Osteoblast (primary cell): ENCODE data around the gene ARHGEF4. TPM values are rescaled to one million over a fixed set of nuclear protein-coding genes. Genes with fewer than 3 reads are reported as not detected.

Source experiments
- DNase-seq: peaks from one replicate; pipeline ENCODE4 v3.0.0; 2011; ENCODE audit warnings: low spot score, mixed read lengths; ENCODE audit not compliant: insufficient read length; ENCODE audit errors: missing footprints
- H2AFZ ChIP-seq: 2 replicates; pipeline ENCODE4 v1.6.0; 2011; ENCODE audit warnings: mild to moderate bottlenecking, low read length
- H3K27ac ChIP-seq: 2 replicates; pipeline ENCODE4 v1.5.1; 2011; ENCODE audit warnings: mild to moderate bottlenecking, low read depth, low read length, moderate library complexity
- H3K27me3 ChIP-seq: 2 replicates; pipeline ENCODE4 v1.6.0; 2012; ENCODE audit warnings: mild to moderate bottlenecking, control low read depth, inconsistent platforms, low read length, moderate library complexity; ENCODE audit not compliant: insufficient read depth
- H3K36me3 ChIP-seq: 2 replicates; pipeline ENCODE4 v1.5.1; 2011; ENCODE audit warnings: mild to moderate bottlenecking, low read length, control low read depth, moderate library complexity; ENCODE audit not compliant: insufficient read depth
- H3K4me1 ChIP-seq: 2 replicates; pipeline ENCODE4 v1.5.1; 2011; ENCODE audit warnings: mild to moderate bottlenecking, low read length, control low read depth, moderate library complexity; ENCODE audit not compliant: insufficient read depth
- H3K4me2 ChIP-seq: 2 replicates; pipeline ENCODE4 v1.6.0; 2011; ENCODE audit warnings: mild to moderate bottlenecking, low read length; ENCODE audit not compliant: insufficient read depth
- H3K4me3 ChIP-seq: fragments of 200-600 bp; sonication (generic); 3 replicates; pipeline ENCODE4 v1.5.1; 2012; ENCODE audit warnings: mild to moderate bottlenecking, low read length, inconsistent platforms; ENCODE audit not compliant: insufficient read depth
- H3K79me2 ChIP-seq: 2 replicates; pipeline ENCODE4 v1.6.0; 2012; ENCODE audit warnings: mild to moderate bottlenecking, low read length, control low read depth, inconsistent platforms; ENCODE audit not compliant: insufficient read depth
- H3K9me3 ChIP-seq: 2 replicates; pipeline ENCODE4 v1.5.1; 2011; ENCODE audit warnings: low read depth, low read length, control low read depth
- H4K20me1 ChIP-seq: 2 replicates; pipeline ENCODE4 v1.6.0; 2012; ENCODE audit warnings: mild to moderate bottlenecking, low read length, control low read depth; ENCODE audit not compliant: insufficient read depth
- total RNA-seq: library from RNA; depleted of rRNA; stranded (reverse); fragments of >200 nt; gene quantifications from 2 replicates; pipeline ENCODE4 v1.2.3, GENCODE V29; 2012
- TF ChIP-seq, protein P1 (sequence below): IDR thresholded peaks from 2 replicates; pipeline ENCODE4 v1.5.1; 2011; ENCODE audit warnings: mild to moderate bottlenecking, low read depth, low read length, moderate library complexity; ENCODE audit errors: extremely low read depth

ARHGEF4 gene
- total RNA-seq, 1 donor: 3.6 TPM

DNA sequence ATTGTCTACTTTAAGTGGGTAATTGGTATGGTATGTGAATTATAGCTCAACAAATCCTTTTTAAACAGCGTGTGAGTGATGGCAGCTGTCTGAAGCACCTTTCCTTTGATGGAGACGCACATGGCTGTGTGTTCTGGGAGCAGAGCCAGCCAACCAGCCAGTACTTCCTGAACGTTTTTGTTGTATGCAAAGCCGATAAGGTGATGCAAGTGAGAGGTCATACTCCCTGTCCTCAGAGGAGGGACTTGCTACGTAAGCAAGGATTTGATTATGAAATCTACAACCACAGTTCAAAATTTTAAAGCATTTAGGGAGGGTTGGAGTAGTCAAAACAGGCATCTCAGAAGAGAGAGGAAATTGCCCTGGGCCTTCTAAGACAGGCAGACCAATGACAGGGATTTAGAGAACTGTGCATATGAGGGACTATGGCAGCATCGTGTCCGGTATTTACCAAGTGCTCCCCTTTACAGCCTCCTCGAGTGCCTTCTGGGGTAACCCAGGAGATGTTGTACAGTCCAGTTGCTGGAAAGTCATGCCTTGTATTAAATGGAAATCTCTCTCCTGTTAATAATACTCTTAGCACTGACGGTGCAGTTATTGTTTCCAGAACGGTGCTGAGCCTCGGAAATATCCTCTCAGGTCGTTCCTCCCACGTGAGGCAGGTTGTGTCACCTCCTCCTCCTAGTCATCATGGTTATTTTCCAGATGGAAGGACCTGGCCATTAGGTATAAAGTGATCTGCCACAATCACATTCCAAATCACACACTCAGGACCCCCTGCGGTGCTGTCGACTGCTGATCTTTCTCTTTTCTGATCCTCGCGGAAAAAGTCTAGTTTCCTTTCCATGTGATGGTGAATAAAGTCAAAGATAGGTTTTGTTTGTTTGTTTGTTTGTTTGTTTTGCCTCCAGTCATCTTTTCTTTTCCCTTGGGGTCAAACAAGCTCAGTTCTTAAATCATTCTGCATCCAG, 28.4 kb downstream of the ARHGEF4 start:
- Histone ChIP-seq H3K9me3 (no peaks in the 10 kb centered on the region), H4K20me1 (no peaks in the 10 kb centered on the region), H3K27ac (no peak overlapping the region), H2AFZ (no peak overlapping the region), H3K4me2 (no peak overlapping the region), H3K79me2 (no peaks in the 10 kb centered on the region), H3K36me3 (no peaks in the 10 kb centered on the region), H3K4me3 (no peak overlapping the region), H3K4me1 (no peaks in the 10 kb centered on the region), H3K27me3 (no peaks in the 10 kb centered on the region)
- TF ChIP-seq, protein P1, sequence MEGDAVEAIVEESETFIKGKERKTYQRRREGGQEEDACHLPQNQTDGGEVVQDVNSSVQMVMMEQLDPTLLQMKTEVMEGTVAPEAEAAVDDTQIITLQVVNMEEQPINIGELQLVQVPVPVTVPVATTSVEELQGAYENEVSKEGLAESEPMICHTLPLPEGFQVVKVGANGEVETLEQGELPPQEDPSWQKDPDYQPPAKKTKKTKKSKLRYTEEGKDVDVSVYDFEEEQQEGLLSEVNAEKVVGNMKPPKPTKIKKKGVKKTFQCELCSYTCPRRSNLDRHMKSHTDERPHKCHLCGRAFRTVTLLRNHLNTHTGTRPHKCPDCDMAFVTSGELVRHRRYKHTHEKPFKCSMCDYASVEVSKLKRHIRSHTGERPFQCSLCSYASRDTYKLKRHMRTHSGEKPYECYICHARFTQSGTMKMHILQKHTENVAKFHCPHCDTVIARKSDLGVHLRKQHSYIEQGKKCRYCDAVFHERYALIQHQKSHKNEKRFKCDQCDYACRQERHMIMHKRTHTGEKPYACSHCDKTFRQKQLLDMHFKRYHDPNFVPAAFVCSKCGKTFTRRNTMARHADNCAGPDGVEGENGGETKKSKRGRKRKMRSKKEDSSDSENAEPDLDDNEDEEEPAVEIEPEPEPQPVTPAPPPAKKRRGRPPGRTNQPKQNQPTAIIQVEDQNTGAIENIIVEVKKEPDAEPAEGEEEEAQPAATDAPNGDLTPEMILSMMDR: no peak
- peak; percentile 52 for DNase-seq

DNA sequence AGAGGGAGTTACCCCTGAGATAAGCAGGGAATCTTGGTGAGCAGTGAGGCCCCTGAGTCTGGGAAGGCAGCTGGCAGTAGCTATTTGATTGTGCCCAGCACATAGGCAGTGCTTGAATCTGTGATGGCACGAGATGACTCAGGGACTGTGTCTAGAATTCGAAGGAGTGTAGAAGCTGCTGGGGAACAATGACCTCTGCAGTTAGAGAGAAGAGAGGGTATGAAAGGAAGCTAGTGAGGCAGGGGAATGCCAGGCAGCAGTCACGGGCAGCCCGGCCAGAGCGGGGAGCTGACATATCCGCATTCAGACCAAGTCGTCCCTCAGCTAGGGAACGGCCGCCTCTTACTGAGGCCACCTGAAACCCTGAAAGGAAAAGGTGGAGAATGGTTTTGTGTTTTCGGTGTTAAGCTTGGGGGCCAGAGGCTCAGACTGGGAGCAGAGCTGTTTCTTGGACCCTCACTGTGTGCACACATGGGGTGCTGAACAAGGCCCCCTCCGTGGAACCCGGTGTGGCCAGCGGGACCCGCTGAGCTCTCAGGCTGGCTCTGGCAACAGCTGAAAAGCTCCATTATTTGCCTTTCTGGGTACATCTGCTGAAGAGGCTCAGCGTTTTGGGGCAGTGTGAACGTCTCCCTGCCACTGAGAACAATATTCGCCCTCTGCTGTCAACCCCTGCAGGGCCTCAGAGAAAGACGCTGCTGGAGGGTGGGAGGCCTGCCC, 32.9 kb downstream of the ARHGEF4 start:
- Histone ChIP-seq H3K27ac (no peak overlapping the region), H2AFZ (no peak overlapping the region), H3K27me3 (no peaks in the 10 kb centered on the region), H3K4me1 (no peaks in the 10 kb centered on the region), H3K4me3 (no peak overlapping the region), H3K9me3 (no peaks in the 10 kb centered on the region), H4K20me1 (no peaks in the 10 kb centered on the region), H3K36me3 (no peaks in the 10 kb centered on the region), H3K79me2 (no peaks in the 10 kb centered on the region), H3K4me2 (no peak overlapping the region)
- TF ChIP-seq, protein P1: no peak
- peak; percentile 81 for DNase-seq

DNA sequence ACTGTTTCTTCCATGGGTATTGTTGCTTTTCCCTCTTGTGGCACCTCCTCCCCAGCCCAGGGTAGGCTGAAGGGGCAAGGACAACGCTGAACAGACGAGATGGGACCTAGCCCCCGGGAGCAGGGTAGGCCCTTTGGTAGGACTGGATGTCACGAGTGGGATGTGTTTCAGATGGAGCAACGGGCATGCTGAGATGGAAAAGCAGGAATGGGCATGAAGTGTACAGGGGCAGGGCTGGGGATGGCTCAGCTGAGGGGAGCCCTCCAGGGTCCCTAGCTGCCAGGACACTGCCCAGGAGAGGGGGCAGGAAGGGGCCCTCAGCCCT, 33.4 kb downstream of the ARHGEF4 start:
- H3K4me2 ChIP-seq: no peak overlapping the region
- no peak overlapping the region for H2AFZ ChIP-seq
- no peaks in the 10 kb centered on the region for H3K27me3 ChIP-seq
- no peaks in the 10 kb centered on the region for H3K4me1 ChIP-seq
- H3K27ac ChIP-seq: no peak overlapping the region
- H3K79me2 ChIP-seq: no peaks in the 10 kb centered on the region
- H3K9me3 ChIP-seq: no peaks in the 10 kb centered on the region
- H3K36me3 ChIP-seq: no peaks in the 10 kb centered on the region
- TF ChIP-seq, protein P1: no peak
- H3K4me3 ChIP-seq: no peak overlapping the region
- DNase-seq: no peak
- H4K20me1 ChIP-seq: no peaks in the 10 kb centered on the region

DNA sequence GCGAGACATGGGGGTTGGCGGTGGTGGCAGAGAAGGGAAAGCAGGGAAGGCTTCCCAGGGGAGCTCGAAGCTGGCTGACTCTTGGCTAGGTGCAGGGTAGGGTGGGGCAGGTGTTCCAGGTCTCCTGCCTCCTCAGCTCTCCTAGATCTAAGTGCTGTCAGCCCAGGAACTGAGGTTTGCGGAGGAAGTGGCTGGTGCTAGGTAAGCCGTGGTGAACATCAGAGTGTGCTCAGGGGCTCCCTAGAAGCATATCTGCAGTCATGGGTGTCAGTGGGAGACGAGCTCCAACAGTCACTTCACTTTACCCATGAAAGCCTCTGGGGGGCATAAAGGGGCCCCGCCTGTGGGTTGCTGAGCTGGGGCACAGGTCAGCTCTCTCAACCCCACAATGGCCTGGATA, 34.1 kb downstream of the ARHGEF4 start:
- Histone ChIP-seq H4K20me1 (no peaks in the 10 kb centered on the region), H3K36me3 (no peaks in the 10 kb centered on the region), H3K79me2 (no peaks in the 10 kb centered on the region), H3K4me1 (no peaks in the 10 kb centered on the region), H3K27ac (no peak overlapping the region), H3K9me3 (no peaks in the 10 kb centered on the region), H3K4me3 (no peak overlapping the region), H3K4me2 (no peak overlapping the region), H3K27me3 (no peaks in the 10 kb centered on the region), H2AFZ (no peak overlapping the region)
- no peak for DNase-seq
- TF ChIP-seq, protein P1: no peak
